GM10847 (cell line): ENCODE results near the gene SBNO2.

Experiments used
- POLR2A ChIP-seq: IDR thresholded peaks from 2 replicates; pipeline ENCODE4 v1.6.1; 2011; ENCODE audit not compliant: insufficient read length; ENCODE audit errors: extremely low read depth

Gene SBNO2

DNA sequence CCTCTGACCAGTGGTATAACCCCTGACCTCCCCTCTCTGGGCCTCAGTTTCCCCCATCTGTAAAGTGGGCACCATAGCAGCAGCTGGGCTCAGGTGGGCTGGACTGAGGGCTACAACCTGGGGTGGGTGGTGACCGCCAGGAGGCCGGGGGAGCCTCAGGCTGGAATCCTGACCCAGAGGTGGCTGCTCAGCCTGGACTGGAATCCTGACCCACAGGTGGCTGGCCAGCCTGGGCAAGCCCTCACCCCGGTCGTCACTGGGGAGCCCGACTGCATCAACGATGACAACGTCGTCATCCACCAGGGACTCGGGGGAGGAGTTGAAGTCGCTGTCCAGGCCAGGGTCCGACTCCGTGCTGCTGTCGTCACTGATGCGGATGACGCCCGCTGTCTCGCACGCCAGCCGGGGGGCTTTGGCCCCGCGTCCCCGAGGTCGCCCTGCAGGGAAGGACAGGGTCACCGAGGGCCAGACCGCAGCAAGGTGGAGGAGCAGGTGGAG lies 60.0 kb downstream of the SBNO2 start:
- no peak for TF ChIP-seq POLR2A

DNA sequence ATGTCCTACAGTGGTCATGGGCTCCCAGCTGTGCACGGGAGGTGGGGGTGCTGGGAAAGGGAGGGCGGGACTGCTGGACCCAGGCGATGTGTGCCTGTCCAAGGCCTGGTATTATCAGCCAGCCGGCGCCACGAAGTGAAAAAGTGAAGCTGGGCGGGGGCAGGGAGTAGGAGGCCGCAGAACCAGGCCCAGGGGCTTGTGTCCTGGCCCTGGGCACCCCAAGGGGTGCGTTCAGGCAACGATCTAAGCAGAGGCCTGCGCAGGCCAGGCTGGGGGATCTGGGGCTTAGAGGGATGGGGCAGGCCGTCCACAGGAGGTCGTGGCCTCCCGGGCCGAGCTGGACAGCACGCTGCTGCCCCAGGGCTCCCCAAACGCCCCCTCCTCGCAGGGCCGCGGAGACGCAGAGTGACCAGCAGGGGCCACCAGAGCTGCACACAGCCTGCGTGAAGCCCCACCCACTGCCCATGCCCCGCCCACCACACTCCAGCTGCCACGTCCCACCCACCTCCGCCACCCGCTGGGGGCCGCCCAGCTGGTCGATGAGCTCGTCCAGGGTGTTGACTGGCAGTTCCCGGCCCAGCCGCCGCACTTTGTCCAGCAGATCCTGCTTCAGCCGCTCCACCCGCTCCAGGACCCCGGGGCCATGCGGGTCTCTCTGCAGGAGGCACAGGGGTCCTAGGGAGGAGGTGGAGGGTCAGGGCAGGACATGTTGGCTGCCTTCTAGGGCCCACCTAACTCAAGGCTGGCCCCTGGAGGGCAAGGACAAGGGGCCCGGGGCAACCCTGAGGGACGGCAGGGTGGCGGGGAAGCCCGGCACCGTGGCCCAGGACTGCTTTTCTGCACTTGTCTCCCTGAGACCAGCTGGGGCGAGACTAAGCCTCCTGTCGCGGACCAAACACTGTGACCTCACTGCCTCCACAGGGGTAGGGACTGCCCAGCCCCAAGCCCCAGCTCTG lies 60.8 kb downstream of the SBNO2 start:
- TF ChIP-seq POLR2A = no peak

DNA sequence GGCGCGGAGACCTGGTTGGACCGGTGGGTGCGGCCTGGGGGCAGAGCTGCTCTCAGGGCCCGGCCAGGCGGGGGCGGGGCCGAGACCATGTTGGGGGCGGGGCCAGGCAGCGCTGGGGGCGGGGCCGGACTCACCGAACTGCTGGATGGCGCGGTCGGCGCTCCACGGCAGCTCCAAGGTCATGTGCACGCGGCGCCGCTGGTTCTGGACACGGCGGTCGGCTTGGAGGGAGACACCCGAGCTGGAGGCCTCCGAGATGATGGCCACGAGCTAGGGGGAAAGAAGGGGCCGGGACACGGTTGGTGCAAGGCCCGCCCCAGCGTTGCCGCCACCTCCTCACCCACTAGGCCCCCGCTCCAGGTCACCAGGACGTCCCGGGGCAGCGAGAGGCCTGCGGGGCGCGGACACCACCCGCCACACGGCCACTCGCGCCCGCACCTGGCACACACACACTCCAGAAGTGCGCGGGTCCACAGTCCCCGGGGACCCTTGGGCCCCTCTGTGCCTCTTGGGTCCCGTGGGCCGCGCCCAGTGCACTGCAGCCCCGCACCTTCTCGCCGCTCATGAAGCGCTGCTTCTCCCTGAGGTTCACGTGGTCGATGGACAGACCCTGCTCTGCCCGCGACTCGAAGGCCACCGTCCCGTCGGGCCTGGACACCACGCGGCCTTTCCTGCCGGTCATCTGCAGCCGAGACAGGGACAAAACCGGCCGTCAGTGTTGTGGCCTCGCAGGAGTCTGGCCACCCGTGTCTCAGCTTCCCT lies 61.6 kb downstream of the SBNO2 start:
- no peak for TF ChIP-seq POLR2A

DNA sequence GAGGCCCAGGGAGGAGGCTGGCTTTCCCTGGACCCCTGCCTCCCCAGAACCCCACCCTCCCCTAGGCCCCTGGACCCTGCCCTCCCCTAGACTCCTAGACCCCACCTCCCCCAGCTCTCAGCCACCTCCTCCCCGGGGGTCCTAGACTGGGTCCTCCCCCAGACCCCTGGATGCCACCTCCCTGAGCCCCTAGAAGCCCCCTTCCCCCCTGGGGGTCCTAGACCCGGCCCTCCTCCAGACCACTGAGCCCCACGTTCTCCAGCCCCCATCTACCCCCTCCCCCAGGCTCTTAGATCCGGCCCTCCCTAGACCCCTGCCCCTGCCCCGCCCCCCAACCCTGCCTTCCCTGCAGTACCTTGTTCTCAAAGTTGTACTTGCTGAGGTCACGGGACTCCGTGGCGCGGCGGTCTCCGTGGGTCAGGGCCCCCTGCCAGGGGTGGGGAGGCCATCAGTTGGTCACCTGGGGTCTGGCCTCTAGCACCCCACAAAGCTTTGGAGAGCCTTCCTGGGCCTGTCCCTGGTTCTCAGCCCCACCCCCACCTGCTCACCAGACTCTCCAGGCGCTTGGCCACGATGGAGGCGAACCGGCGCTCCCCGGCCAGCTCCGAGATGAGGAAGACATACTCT lies 62.3 kb downstream of the SBNO2 start:
- no peak for TF ChIP-seq POLR2A

DNA sequence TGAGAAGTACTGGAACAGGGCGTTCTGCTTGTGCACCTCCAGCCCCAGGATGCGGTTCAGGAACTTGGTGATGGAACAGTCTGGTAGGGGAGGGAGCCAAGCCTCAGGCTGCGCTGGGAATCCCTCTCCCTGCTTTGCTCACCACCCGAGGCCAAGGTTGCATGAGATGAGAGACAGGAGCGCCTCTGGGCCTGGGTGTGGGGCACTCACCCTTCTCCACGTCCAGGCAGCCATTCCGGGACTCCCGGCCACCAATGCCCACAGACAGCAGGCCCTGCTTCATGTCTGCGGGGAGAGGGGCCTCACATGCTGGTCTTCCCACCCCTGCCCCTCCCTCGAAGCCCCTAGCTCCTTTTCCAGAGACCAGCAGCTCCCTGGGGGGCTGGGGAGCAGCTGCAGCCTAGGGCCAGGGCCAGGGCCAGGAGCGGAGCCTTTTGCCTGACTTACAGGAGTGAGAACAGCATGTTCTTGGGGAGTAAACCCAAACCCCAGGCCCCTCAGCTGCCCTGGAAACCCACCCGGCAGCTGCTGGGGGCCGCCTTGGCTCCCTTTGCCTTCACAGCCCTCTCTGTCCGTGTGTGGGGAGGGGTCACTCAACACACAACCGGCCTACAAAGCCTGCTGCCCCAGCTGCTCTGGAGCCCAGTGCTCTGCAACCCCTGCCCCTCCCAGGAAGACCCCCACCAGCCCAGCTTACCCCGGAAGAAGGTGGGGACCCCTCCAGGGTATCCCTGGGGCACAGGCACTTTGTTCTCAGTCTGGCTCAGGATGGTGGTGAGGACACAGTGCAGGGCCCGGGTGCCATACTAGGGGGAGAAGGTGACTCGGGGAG lies 63.0 kb downstream of the SBNO2 start:
- TF ChIP-seq POLR2A = no peak

DNA sequence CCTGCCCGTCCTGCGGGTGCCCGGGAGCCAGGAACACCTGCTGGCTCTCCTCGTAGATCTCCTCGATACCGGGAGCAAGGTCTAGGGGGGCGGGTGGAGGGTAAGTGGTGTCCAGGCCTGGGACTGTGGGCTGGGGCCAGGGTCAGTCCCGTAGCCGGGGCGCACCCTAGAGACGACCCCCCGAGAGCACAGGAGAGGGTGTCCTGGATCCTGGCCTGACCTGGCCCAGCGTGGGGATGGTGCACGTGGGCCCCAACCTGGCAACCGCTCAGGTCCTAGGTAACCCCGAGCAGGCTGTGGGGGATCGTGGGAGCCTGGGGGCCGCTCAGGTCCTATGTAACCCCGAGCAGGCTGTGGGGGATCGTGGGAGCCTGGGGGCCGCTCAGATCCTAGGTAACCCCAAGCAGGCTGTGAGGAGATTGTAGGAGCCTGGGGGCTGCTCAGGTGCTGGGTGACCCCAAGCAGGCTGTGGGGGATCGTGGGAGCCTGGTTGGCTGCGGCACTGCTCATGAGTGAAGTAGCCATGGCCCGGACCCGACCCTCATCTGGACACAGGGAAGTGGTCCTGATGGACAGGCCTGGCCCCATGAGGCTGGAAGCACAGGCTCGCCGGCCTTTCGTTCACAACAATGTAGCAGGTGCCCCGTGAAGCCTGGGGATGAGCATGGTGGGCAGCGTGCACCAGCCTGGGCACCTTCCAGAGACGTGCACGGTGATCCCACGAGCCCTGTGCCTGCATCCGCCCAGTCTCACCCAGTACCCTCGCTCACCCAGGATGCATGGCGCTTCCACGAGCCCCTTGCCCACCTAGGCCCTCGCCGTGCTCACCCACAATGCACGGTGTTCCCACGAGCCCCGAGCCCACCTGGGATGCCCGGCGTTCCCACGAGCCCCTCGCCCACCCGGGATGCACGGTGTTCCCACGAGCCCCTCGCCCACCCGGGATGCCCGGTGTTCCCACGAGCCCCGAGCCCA lies 64.1 kb downstream of the SBNO2 start:
- TF ChIP-seq POLR2A = no peak

DNA sequence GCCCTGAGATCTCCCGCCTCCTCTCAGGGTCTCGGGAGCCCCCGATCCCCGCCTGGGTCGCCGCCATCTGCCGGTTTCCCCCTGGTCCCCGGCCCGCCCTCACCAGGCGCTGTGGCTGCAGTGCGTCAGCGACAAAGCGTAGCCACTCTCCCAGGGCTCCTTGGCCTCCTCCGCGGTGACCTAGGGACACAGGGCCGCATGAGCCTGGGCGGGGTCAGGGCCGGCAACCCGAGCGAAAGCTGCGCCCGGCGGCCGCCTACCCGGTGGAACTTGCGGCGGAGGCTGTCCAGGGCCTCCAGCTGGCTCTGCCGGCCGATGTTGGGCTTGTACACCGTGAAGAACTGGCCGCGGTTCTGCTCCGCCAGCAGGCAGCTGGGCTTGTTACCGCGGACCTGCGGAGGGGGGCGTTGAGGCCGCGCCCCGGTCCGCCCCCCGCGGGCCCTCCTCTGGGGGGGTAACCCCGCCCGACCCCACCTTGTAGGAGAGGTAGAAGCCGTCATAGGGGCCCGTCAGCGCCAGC lies 65.0 kb downstream of the SBNO2 start:
- TF ChIP-seq POLR2A = peak; percentile 15

DNA sequence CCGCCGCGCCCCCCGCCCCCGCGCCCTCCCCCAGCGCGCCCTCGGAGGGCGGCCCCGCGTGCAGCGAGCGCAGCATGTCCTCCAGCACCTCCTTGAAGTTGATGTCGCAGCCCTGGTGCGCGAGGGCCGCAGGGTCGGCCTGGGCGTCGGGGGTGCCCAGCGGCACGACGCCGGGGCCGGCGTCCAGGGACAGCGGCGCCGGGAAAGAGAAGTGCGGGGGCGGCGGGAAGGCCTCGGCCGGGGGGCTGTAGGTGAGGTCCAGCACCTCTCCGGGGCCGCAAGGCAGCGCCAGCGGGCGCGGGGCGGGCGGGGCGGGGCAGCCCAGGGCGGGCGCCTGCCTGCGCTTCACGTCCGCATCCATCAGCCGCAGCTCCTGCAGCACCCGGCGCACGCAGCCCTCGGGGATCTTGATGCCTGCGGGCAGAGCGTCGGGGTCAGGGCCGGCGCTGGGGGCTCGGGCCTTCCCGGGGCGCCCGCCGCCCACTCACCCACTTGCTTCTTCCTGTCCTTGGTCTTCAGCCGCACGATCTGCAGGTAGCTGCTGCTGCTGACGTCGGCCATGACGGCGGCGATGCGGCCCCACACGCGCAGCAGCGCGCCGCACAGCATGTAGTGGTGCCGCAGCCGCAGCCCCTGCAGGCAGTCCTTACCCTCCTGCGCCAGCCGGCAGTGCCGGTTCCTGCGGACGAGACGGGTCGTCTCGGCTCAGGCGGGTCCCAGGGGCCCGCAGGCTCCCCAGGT lies 65.6 kb downstream of the SBNO2 start:
- TF ChIP-seq POLR2A = no peak

DNA sequence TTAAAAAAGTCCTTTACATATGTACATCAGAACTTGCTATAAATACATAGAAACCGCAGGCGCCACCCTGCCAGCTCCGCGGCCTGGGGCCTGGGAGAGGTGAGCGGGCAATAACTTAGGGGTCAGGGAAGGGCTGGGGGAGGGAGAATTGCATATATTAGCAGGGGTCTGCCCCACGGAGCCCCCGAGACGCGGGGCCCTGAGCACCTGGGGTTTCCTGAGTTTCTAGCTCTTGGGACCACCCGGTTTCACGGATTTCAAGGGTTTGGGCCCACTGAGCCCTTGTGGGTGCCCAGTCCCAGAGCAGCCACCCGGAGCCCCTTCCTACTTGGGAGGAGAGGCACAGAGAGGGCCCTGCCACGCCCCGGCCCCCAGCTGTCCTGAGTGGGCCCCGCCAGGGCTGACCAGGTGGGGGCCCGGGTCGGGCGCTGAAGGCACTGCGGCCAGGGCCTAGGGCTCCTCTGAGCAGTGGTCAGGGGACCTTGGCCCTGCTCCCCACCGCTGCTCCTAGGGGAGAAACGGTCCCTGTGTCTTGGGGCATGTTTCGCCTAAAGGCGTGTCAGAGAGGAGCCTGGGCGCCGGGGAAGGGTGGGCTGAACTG lies 66.3 kb downstream of the SBNO2 start:
- TF ChIP-seq POLR2A = no peak

DNA sequence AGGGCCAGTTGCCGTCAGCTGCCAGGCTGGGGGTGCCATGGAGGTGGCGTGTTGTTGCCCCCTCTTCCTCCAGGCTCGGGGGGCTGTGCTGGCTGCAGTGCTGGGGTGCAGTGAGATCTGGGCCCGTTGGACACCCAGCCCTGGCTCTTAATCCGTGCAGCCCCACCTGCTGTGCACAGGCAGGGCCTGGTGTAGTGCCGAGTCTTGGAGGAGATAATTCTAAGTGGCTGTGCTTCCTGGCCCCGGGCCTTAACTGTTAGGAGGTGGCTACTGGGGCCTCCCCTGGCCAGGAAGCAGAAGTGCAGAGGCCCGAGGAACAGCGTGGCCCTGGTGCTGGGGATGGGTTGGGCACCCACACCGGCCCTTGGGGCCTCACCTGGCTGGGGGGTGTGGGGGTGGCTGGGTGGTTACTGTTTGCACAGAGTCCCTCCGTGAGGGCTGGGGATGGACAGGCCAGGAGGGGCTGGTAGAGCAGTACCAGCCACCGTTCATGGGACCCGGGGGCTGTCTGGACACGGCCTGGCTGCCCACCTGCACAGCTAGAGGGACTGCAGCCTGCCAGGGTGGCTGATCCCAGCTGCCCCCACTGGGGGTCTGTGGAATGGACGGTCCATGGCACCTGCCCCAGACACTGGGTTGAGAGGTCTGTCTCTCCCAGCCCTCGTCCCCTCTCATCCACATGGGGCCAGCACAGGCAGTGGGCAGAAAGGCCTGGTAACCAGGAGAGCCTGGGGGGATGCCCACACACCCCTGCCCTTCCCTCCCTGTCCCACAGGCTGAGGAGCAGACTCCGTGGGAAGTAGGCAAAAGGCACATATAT lies 67.0 kb downstream of the SBNO2 start:
- TF ChIP-seq POLR2A = no peak
